Thymus (tissue), 11 donors: ENCODE measurements around the gene AP1M1. TPM values are rescaled to one million over a fixed set of nuclear protein-coding genes. Genes with fewer than 3 reads are reported as not detected.

Source experiments
- DNase-seq, 9 donors: peaks; one replicate each; pipeline ENCODE4 v3.0.0-alpha.2; 2013; ENCODE audit warnings: low spot score in 9 of 9, low read depth in 6 of 9, missing footprints in 1 of 9
- H3K27ac ChIP-seq, 2 donors: one replicate each; pipeline ENCODE4 v1.5.1; 2013; ENCODE audit warnings: control low read depth in 1 of 2, low read depth in 1 of 2, low read length in 1 of 2, mild to moderate bottlenecking in 1 of 2, moderate library complexity in 1 of 2
- H3K27me3 ChIP-seq, 2 donors: one replicate each; pipeline ENCODE4 v1.5.1; 2013; ENCODE audit warnings: low read length in 1 of 2; ENCODE audit not compliant: control insufficient read depth in 2 of 2, insufficient read depth in 1 of 2
- H3K36me3 ChIP-seq, 2 donors: one replicate each; pipeline ENCODE4 v1.5.1; 2013; ENCODE audit warnings: low read length in 1 of 2, mild to moderate bottlenecking in 1 of 2, moderate library complexity in 1 of 2; ENCODE audit not compliant: control insufficient read depth in 2 of 2, insufficient read depth in 2 of 2
- H3K4me1 ChIP-seq, 2 donors: one replicate each; pipeline ENCODE4 v1.5.1; 2013; ENCODE audit warnings: low read length in 2 of 2; ENCODE audit not compliant: control insufficient read depth in 2 of 2, insufficient read depth in 2 of 2
- H3K4me3 ChIP-seq, 2 donors: one replicate each; pipeline ENCODE4 v1.5.1; 2013; ENCODE audit warnings: low read length in 2 of 2, control low read depth in 1 of 2, mild to moderate bottlenecking in 1 of 2
- H3K9me3 ChIP-seq, 2 donors: one replicate each; pipeline ENCODE4 v1.5.1; 2013; ENCODE audit warnings: low read length in 1 of 2, mild to moderate bottlenecking in 1 of 2; ENCODE audit not compliant: control insufficient read depth in 2 of 2, insufficient read depth in 1 of 2
- WGBS: extraction: QIAGEN DNeasy Blood & Tissue Kit; methylation state at CpG from one replicate; pipeline ENCODE4 v1.1.7; 2013; 5-methylcytosine and 5-hydroxymethylcytosine counted together
- polyA plus RNA-seq: library from polyadenylated mRNA; stranded (reverse); fragments of 200-250 nt; gene quantifications from one replicate; pipeline ENCODE4 v1.2.3, GENCODE V29; 2013
- total RNA-seq: library from RNA; stranded (reverse); fragments of 120-200 nt; gene quantifications from one replicate; pipeline ENCODE4 v1.2.4, GENCODE V29; 2013
- donor health status: healthy.

The AP1M1 gene
- total and polyA plus RNA-seq, 2 donors = 36.9 to 38.4 TPM

DNA sequence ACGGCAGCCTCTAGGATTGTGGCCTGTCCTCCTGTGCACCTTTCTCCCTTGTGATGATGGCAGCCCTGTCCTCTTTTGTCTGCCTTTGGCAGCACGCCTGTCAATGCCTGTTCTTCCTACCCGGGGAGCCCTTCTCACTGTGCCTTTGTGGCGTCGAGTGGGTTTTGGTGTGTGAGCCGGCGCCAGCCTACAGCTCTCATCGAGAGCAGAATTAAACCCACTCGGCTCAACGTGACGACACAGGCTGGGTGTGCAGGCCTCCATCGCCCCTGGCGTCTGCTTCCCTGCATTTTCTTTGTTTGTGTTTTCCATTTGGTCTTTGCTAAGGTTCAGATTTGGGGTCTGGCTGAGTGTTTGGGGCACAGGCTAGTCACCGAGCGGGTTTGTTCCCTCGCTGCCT, 34.4 kb downstream of the AP1M1 start:
- DNase-seq = no peak
- H3K36me3 ChIP-seq = peaks cover 80 to 81% of the 10 kb centered on the region in 2 donors
- no peaks in the 10 kb centered on the region for H3K27me3 ChIP-seq
- no peak overlapping the region for H3K4me3 ChIP-seq
- no peak overlapping the region for H3K27ac ChIP-seq
- WGBS = 98% methylated on average over 16 of the region's 16 CpGs
- H3K4me1 ChIP-seq = peaks cover 0 to 13% of the 10 kb centered on the region in 2 donors
- peaks cover 0 to 6% of the 10 kb centered on the region in 2 donors for H3K9me3 ChIP-seq

DNA sequence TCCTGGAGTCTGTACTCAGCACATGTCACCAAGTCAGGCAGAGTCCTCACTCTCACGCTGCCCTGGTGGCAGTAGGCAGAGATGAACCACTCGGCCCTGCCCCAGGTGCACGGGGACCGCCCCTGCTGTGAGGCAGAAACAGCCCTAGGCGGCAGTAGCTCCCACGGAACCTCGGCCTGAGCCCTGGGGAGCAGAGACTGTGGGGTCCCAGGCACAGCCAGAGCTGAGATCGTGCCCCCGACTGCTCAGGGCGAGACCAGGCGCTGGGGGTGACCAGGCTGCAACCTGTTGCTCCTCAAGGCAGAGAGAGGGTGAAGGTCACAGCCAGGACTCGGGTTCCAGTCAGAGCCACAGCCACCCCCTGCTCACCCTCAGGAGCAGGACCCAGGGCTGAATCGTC, 34.9 kb downstream of the AP1M1 start:
- Histone ChIP-seq H3K9me3 (peaks cover 0 to 9% of the 10 kb centered on the region in 2 donors), H3K4me3 (no peak overlapping the region), H3K27ac (no peak overlapping the region), H3K36me3 (peaks cover 75 to 77% of the 10 kb centered on the region in 2 donors), H3K27me3 (no peaks in the 10 kb centered on the region), H3K4me1 (peaks cover 0 to 13% of the 10 kb centered on the region in 2 donors)
- 96% methylated on average over 13 of the region's 13 CpGs for WGBS
- DNase-seq = no peak

DNA sequence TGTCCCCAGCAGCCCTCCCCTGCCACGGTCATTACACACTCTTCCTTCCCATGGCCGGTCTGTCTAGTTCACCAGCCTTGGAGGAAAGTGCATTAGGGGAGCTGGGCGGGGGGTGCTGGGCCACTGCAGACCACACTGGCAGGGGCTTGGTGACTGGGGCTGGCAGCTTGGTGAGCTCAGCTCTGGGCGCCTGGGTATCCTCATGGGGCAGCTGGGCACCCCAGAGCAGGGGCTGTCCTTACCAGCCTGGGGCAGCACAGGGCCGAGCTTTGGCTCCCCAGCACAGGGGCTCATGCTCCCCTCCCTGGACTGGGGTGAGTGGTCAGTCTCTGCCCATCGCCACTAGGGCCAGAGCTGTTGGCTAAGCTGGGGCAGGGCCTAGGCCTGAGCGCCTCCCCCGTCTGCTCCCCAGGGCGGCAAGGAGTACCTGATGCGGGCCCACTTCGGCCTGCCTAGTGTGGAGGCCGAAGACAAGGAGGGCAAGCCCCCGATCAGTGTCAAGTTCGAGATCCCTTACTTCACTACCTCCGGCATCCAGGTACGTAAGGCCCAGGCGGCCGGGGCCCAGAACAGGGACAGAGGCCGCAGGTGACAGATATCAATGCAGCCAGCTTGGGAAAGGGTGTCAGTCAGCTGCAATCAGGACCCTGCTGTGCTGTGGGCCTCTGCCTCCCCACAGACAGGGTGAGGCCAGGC, 35.5 kb downstream of the AP1M1 start:
- no peak for DNase-seq
- Histone ChIP-seq H3K27me3 (no peaks in the 10 kb centered on the region), H3K4me1 (peaks cover 0 to 15% of the 10 kb centered on the region in 2 donors), H3K27ac (no peak overlapping the region), H3K9me3 (peaks cover 0 to 9% of the 10 kb centered on the region in 2 donors), H3K4me3 (no peak overlapping the region), H3K36me3 (peaks cover 68 to 71% of the 10 kb centered on the region in 2 donors)
- 98% methylated on average over 19 of the region's 19 CpGs for WGBS

DNA sequence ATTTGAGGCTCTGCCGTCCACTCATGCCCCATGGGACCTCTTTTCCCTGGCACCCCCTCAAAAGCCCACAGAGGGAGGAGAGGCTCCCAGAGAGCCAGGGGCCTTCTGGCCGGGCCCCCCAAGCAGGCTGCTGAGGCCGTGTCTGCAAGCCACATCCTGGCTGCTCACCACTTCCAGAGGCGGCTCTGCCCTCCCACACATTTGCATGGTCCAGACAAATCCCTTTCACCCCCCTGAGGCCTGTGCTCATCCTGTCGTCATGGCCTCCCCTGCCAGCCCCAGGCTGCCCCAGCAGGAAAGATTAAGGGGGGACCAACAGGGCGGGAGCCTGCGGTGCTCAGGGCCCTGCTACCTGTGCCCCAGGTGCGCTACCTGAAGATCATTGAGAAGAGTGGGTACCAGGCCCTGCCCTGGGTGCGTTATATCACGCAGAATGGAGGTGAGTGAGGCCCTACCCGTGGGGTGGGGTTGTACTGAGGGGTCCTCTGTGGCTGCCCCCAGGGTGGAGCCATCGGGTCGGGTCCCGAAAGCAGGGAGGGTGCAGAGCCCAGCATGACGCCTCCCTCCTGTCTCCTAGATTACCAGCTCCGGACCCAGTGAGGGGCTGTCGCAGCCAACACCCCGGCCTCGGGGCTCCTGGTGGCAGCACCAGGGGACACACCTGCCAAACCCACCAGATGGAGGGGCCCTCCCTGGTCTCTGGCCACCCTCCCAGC, 36.3 kb downstream of the AP1M1 start:
- no peak for DNase-seq
- no peak overlapping the region for H3K27ac ChIP-seq
- no peaks in the 10 kb centered on the region for H3K27me3 ChIP-seq
- no peak overlapping the region for H3K4me3 ChIP-seq
- H3K9me3 ChIP-seq = peaks cover 0 to 9% of the 10 kb centered on the region in 2 donors
- H3K4me1 ChIP-seq = peaks cover 0 to 14% of the 10 kb centered on the region in 2 donors
- WGBS = 96% methylated on average over 19 of the region's 19 CpGs
- peaks cover 61 to 63% of the 10 kb centered on the region in 2 donors for H3K36me3 ChIP-seq

DNA sequence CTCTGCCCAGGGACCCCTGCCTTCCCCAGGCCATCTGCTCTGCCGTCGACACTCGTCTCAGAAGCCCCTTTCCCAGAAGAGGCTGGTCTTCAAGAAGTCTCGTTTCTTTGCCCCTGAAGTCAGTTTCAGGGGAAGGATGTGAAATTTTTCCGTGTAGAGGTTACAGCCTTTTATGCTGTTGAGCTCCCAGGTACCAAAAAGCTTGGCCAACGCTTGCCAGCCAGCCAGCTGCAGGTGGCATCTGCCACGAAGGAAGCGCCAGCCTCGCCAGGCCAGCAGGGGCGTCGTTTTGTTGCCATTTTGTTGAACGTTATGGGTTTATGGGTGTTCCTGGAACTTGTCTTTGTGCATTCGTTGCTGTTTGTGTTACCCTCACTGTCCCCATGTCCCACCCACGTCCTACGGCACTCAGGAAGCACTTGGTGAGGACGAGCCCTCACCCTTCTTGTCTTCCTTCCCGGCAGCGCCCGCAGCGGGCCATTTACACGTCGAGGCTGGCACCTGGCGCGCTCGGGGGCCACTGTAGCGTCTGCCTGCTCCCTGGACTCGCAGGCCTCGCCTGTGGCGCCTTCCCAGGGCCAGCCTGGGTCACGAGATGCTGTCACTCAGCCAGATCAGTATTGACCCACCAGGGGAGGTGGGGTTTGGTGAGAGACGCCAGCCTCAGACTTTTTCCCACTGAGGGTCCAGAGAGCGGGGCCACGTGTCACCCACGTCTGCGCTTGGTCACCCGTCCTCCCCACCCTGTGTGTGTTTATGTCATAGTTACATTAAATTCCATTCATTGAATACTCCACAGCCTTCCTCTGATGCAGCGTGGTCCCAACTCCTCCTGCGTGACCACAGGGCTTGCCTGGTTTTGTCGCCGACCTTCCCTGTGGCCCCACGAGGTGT, 37.1 kb downstream of the AP1M1 start:
- no peak for DNase-seq
- peaks cover 53 to 55% of the 10 kb centered on the region in 2 donors for H3K36me3 ChIP-seq
- no peak overlapping the region for H3K27ac ChIP-seq
- no peak overlapping the region for H3K4me3 ChIP-seq
- WGBS = 91% methylated on average over 41 of the region's 41 CpGs
- peaks cover 0 to 9% of the 10 kb centered on the region in 2 donors for H3K9me3 ChIP-seq
- H3K4me1 ChIP-seq = peaks cover 0 to 14% of the 10 kb centered on the region in 2 donors
- no peaks in the 10 kb centered on the region for H3K27me3 ChIP-seq

DNA sequence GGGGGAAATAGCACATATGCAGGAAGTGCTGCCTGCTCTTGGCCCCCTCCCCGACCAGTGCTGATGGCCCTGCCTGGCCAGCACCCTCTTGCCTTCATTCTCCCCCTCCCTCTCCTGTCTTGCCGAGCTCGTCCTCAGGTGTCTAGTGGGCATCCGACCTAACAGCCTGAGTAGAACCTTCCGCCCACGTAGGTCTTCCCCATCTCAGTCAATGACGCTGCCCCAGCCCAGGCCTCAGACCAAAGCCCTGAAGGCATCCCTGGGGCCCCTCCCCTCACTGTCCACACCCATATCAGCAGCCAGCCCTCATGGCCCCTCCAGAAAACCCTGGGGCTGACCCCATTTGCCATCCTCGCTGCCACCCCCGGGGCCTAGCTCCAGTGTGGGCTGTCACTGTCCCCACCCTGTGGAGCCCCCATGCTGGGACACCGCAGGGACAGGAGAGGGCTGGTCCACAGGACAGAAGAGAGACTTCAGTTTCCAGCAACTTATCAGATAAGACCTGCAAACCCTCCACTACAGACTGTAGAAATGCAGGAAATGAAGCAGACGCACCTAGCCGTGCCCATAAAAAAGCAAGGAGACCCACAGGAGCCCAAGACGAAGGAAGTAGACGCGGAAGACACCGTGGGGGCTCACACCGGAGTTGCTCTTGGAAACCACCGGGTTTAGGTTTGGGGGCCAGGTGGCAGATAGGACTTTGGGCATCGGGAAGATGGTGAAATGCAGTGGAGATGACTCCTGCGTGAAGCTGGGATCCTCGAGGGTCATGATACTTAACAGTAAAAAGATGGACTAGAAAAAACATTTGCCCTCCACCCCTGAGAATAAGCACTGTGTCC, 38.3 kb downstream of the AP1M1 start:
- peaks cover 0 to 9% of the 10 kb centered on the region in 2 donors for H3K9me3 ChIP-seq
- peaks cover 52 to 53% of the 10 kb centered on the region in 2 donors for H3K36me3 ChIP-seq
- 95% methylated on average over 21 of the region's 21 CpGs for WGBS
- peaks cover 0 to 14% of the 10 kb centered on the region in 2 donors for H3K4me1 ChIP-seq
- H3K27ac ChIP-seq = peak overlapping the region in 1 of 2 donors; percentile 37
- no peak overlapping the region for H3K4me3 ChIP-seq
- DNase-seq = no peak
- no peaks in the 10 kb centered on the region for H3K27me3 ChIP-seq

DNA sequence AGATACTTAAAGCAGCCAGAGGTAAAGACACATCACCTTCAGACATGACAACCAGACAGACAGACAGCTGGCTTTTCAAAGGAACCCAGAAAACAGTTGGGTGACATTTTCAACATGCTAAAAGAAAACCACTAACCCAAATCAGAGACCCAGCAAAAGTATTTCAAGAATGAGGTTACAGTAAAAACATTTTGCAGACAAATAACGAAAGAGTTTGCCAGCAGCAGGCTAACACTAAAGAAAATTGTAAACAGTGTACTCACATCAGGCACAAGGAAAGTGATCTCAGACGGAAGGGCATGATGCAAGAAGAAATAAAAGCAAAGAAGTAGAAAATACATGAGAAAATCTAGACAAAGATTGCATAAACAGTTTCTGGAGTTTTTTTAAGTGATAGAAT, 46.4 kb downstream of the AP1M1 start:
- Histone ChIP-seq H3K27me3 (peaks cover 0 to 3% of the 10 kb centered on the region in 2 donors), H3K27ac (peak overlapping the region; percentile 60 to 76), H3K9me3 (no peaks in the 10 kb centered on the region), H3K36me3 (no peaks in the 10 kb centered on the region), H3K4me3 (no peak overlapping the region), H3K4me1 (peaks cover 8 to 27% of the 10 kb centered on the region in 2 donors)
- peak; percentile 28 to 90 (median 64) for DNase-seq
- WGBS = 8% methylated on average over 2 of the region's 2 CpGs
